ENCODE results near the gene ADGRB2. TPM values are rescaled to one million over a fixed set of nuclear protein-coding genes. Genes with fewer than 3 reads are reported as not detected.

Gene ADGRB2
- total RNA-seq, 1 donor from 2014 or later = 21.5 TPM

DNA sequence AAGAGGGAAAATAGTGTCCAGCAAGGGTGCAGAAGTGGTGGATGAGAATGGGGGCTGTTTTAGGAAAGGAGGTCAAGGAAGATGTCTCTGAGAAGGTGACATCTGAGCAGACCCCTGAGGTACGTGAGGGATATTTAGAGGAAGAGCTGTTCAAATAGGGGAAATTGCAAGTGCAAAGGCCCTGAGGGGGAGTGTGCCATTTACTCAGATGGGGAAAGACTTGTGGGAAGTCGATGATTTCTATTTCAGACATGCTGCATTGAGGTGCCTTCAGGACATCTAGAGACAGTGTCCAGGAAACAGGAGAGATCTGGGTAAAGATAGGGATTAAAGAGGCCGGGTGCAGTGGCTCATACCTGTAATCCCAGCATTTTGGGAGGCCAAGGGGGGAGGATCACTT is 10.4 kb upstream of the ADGRB2 start:
- H3K4me1 Mint-ChIP-seq = peaks cover 10% of the 10 kb centered on the region
- no peaks in the 10 kb centered on the region for H3K9me3 Mint-ChIP-seq
- no peaks in the 10 kb centered on the region for H3K36me3 Mint-ChIP-seq
- no peak overlapping the region for H3K27ac Mint-ChIP-seq
- TF ChIP-seq, protein P1, sequence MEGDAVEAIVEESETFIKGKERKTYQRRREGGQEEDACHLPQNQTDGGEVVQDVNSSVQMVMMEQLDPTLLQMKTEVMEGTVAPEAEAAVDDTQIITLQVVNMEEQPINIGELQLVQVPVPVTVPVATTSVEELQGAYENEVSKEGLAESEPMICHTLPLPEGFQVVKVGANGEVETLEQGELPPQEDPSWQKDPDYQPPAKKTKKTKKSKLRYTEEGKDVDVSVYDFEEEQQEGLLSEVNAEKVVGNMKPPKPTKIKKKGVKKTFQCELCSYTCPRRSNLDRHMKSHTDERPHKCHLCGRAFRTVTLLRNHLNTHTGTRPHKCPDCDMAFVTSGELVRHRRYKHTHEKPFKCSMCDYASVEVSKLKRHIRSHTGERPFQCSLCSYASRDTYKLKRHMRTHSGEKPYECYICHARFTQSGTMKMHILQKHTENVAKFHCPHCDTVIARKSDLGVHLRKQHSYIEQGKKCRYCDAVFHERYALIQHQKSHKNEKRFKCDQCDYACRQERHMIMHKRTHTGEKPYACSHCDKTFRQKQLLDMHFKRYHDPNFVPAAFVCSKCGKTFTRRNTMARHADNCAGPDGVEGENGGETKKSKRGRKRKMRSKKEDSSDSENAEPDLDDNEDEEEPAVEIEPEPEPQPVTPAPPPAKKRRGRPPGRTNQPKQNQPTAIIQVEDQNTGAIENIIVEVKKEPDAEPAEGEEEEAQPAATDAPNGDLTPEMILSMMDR (IDR thresholded peaks at IDR 0.05; ENCODE audit: unreplicated experiment) = no peak
- H3K27me3 Mint-ChIP-seq (ENCODE audit: low read depth) = peaks cover 76% of the 10 kb centered on the region
- H3K4me3 Mint-ChIP-seq = no peak overlapping the region
- no peak for DNase-seq (ENCODE audit: low spot score in 2 of 2, unreplicated experiment in 2 of 2)

GRCh38 chr1:31773861-31774260 is 9.7 kb upstream of the ADGRB2 start:
- DNase-seq (ENCODE audit: low spot score in 2 of 2, unreplicated experiment in 2 of 2) = no peak
- Mint-ChIP-seq H3K36me3 (no peaks in the 10 kb centered on the region), H3K4me1 (peaks cover 10% of the 10 kb centered on the region), H3K27me3 (ENCODE audit: low read depth) (peaks cover 82% of the 10 kb centered on the region), H3K4me3 (no peak overlapping the region), H3K27ac (no peak overlapping the region), H3K9me3 (no peaks in the 10 kb centered on the region)
- TF ChIP-seq, protein P1 (IDR thresholded peaks at IDR 0.05; ENCODE audit: unreplicated experiment) = no peak

GRCh38 chr1:31772669-31773248 is 8.6 kb upstream of the ADGRB2 start:
- DNase-seq (ENCODE audit: low spot score in 2 of 2, unreplicated experiment in 2 of 2) = no peak
- no peak overlapping the region for H3K27ac Mint-ChIP-seq
- no peaks in the 10 kb centered on the region for H3K36me3 Mint-ChIP-seq
- peaks cover 92% of the 10 kb centered on the region for H3K27me3 Mint-ChIP-seq (ENCODE audit: low read depth)
- H3K4me3 Mint-ChIP-seq = peak overlapping the region; percentile 67
- peaks cover 10% of the 10 kb centered on the region for H3K4me1 Mint-ChIP-seq
- no peaks in the 10 kb centered on the region for H3K9me3 Mint-ChIP-seq
- TF ChIP-seq, protein P1 (IDR thresholded peaks at IDR 0.05; ENCODE audit: unreplicated experiment) = no peak

DNA sequence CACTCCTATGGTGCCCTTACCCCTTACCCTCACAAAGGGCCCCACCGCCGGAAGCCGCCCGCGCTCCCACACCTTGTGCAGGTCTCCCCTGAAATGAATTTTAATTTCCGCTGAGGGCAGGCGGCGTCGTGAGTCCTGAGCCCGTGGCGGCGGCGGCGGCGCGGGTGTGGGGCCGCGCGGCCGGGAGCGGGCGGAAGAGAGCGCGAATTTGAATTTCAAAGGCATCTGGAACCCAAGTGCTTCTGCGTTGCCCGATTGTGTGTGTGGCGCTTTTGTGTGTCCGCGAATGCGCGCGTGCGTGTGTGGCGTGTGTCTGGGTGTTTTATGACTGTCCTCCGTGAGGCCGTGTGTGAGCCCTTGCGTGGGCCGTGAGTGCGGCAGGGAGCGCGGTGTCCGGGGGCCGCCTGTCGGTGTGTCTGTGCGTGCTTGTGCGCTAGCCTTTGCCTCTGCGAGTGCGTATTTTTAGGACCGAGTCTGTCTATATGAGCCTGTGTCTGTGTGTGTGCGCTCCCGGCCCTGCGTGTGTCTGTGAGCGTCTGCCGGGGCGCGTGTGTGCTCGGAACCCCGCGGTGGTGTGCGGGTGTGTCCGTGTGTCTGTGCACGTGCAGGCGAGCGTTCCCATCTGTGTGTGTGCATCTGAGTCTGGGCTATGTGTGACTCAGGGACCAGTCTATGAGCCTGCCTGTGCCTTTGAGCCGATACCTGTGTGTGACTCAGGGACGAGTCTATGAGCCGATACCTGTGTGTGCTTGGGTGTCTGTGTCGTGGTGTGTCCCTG is 7.9 kb upstream of the ADGRB2 start:
- H3K36me3 Mint-ChIP-seq = no peaks in the 10 kb centered on the region
- H3K4me1 Mint-ChIP-seq = peaks cover 10% of the 10 kb centered on the region
- H3K27ac Mint-ChIP-seq = no peak overlapping the region
- no peak for DNase-seq (ENCODE audit: low spot score in 2 of 2, unreplicated experiment in 2 of 2)
- no peaks in the 10 kb centered on the region for H3K9me3 Mint-ChIP-seq
- peak overlapping the region; percentile 67 for H3K4me3 Mint-ChIP-seq
- TF ChIP-seq, protein P1 (IDR thresholded peaks at IDR 0.05; ENCODE audit: unreplicated experiment) = no peak
- H3K27me3 Mint-ChIP-seq (ENCODE audit: low read depth) = peaks cover 91% of the 10 kb centered on the region

- no peak for DNase-seq (ENCODE audit: low spot score in 2 of 2, unreplicated experiment in 2 of 2)
- Mint-ChIP-seq H3K36me3 (no peaks in the 10 kb centered on the region), H3K27me3 (ENCODE audit: low read depth) (peaks cover 74% of the 10 kb centered on the region), H3K4me1 (peaks cover 19% of the 10 kb centered on the region), H3K4me3 (no peak overlapping the region), H3K27ac (no peak overlapping the region), H3K9me3 (no peaks in the 10 kb centered on the region)
- TF ChIP-seq, protein P1 (IDR thresholded peaks at IDR 0.05; ENCODE audit: unreplicated experiment) = no peak
Measured at GRCh38 chr1:31769720-31770390, 5.7 kb upstream of the ADGRB2 start.

Measured in mesothelial cell of epicardium (in vitro differentiated cells).